Measurements from ENCODE around the gene ATF5.

ATF5 gene, protein sequence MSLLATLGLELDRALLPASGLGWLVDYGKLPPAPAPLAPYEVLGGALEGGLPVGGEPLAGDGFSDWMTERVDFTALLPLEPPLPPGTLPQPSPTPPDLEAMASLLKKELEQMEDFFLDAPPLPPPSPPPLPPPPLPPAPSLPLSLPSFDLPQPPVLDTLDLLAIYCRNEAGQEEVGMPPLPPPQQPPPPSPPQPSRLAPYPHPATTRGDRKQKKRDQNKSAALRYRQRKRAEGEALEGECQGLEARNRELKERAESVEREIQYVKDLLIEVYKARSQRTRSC

DNA sequence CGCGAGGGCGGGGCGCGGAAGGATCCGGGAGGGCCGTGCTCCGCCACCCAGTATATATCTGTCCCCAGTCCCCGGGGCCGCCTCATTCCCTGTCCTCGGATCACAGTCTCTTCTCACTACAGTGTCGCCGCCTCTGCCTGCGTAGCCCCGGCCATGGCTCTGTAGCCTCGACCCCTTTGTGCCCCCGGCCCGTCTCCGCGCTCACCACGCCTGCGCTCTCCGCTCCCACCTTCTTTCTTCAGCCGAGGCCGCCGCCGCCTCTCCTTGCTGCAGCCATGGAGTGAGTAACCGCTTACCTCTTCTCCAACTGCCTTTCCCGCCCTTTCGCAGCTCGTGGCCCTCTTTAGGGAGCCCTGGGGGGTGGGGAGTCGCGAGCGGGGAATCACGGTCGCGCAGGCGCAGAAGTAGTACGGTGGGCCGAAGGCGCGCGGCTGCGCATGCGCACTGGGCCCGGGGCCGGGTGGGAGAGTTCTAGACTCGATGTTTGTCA is at the start of gene ATF5, which contains the start of gene NUP62:
Gene ATF5, plus strand, starts transcription at position 85 of the 490 bp plus-strand sequence. CDS start 1,646 bp downstream, outside the sequence.
Gene NUP62, minus strand, starts transcription at position 384 of the 490 bp plus-strand sequence. CDS start 19,697 bp downstream, outside the sequence.
- peak; percentile 94 for DNase-seq (ENCODE audit: low spot score)

- DNase-seq (ENCODE audit: low spot score) = no peak
These were observed 49.6 kb upstream of the ATF5 start for GRCh38 chr19:49879243-49879963.

- DNase-seq (ENCODE audit: low spot score) = no peak
These were observed 48.7 kb upstream of the ATF5 start for GRCh38 chr19:49880162-49880869.

- DNase-seq (ENCODE audit: low spot score) = no peak
These were observed 47.8 kb upstream of the ATF5 start for GRCh38 chr19:49881186-49881585.

GRCh38 chr19:49881672-49882394 is 47.2 kb upstream of the ATF5 start:
- no peak for DNase-seq (ENCODE audit: low spot score)

- no peak for DNase-seq (ENCODE audit: low spot score)
These were observed 46.4 kb upstream of the ATF5 start for GRCh38 chr19:49882643-49883042.

DNA sequence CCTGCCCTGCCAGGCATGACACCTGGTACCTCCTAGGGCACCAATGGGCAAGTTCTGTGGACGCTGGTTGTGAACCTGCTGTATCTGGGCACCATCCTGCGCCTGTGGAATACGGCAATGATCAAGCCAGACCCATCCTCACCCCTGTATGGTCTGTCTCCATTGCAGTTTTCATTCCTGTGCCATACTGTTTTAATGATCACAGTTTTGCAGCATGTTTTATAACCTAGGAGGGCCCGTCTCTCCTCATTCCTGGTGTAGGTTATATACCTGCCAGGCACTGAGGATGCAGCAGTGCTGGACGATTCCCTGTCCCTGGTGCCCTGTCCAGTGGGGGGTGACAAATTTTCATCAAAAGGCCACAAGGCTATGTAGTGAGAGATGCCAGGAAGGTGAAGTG is 45.9 kb upstream of the ATF5 start:
- no peak for DNase-seq (ENCODE audit: low spot score)

DNA sequence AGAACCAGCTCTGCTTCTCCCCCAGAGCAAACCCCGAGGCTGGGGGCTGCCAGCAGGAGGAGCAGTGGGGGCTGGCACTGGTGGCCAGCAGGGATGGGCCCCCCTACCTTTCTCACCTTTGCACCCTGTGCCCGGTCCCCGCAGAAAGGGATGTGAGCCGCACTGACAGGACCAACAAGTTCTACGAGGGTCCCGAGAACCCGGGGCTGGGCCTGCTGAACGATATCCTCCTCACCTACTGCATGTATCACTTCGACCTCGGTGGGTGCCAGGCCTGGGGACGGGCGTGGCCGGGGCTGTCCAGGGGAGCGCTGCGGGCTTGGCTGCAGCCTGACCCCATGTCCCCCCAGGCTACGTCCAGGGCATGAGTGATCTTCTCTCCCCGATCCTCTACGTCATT is 44.9 kb upstream of the ATF5 start:
- DNase-seq (ENCODE audit: low spot score) = no peak

DNA sequence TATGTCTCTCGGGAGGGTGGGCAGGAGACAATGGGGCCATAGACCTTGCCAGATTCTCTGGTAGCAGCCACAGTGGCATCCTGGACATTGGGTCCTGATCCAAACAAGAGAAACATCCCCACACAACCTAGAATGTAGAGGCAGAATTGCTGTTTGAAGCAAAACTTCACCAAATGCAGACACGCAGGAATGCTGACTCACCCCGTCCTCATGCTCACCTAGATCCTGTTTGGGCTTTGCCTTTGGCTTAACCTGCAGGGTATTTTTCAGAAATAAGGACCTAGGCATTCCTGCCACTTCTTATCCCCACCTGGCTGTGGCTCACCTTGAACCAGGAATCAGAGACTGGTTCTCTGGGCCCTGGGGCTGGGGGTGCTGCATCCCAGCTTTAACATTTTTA is 44.2 kb upstream of the ATF5 start:
- no peak for DNase-seq (ENCODE audit: low spot score)

GRCh38 chr19:49887037-49887664 is 41.9 kb upstream of the ATF5 start:
- DNase-seq (ENCODE audit: low spot score) = no peak

- DNase-seq (ENCODE audit: low spot score) = no peak
These were observed 41.1 kb upstream of the ATF5 start for GRCh38 chr19:49887665-49888509.

GRCh38 chr19:49888510-49888824 is 40.5 kb upstream of the ATF5 start:
- no peak for DNase-seq (ENCODE audit: low spot score)

DNA sequence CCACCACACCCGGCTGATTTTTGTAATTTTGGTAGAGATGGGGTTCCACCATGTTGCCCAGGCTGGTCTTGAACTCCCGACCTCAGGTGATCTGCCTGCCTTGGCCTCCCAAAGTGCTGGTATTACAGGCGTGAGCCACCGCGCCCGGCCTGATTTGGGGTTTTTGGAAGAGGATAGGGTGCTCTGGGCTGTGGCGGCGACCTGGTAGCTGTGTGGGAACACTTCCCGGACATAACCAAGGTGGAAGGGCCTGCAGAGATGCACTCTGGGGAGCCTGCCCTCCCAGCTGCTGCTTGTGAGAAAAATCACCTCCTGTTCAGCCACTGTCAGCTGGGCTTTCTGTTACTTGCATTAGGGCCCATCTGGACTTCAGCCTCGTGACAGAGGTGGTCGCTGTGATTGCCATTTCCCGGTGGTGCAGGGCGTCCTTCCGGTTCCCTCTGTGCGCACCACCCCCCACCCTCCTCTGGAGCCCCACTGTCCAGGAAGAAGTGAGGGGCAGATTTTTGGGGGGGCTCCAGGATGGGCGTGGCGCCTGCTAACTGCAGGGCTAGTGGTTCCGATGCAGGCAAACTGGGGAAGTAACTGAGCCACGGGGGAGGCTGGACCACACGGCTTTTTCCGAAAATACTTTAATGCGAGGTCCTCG is 39.8 kb upstream of the ATF5 start:
- DNase-seq (ENCODE audit: low spot score) = no peak

DNA sequence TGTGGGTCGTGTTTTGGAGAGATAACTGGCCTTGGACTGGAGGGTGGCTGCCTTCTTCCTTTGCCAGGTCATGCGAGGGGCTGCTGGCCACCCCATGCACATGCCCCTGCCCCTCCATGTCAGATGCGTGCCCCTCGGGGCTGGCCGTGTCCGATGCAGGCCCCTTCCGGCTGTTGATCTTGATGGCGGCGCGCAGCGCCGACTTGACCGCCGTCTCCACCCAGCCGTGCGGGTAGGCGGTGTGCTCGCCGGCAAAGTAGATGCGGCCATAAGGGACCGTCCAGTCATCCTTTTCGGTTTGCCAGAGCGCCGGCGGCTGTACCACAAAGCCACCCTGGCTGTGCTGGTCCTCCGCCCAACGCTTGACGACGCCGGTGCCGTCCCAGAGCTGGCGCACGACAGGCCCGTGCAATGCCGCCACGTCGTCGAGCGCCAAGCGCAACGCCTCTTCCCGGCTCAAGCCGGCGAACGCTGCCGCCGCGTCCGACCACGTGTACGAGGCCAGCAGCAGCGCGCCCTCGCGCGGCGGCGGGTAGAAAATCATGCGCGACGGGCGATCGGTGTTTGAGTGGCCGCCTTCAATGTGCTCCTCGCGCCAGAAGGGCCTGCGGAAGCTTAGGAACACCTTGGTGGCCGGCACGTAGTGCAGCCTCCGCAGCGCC is 39.2 kb upstream of the ATF5 start:
- peak; percentile 85 for DNase-seq (ENCODE audit: low spot score)

- peak; percentile 52 for DNase-seq (ENCODE audit: low spot score)
These were observed 38.4 kb upstream of the ATF5 start for GRCh38 chr19:49890349-49891311.

- no peak for DNase-seq (ENCODE audit: low spot score)
These were observed 37.6 kb upstream of the ATF5 start for GRCh38 chr19:49891393-49891792.

GRCh38 chr19:49892716-49893115 is 36.3 kb upstream of the ATF5 start:
- no peak for DNase-seq (ENCODE audit: low spot score)

DNA sequence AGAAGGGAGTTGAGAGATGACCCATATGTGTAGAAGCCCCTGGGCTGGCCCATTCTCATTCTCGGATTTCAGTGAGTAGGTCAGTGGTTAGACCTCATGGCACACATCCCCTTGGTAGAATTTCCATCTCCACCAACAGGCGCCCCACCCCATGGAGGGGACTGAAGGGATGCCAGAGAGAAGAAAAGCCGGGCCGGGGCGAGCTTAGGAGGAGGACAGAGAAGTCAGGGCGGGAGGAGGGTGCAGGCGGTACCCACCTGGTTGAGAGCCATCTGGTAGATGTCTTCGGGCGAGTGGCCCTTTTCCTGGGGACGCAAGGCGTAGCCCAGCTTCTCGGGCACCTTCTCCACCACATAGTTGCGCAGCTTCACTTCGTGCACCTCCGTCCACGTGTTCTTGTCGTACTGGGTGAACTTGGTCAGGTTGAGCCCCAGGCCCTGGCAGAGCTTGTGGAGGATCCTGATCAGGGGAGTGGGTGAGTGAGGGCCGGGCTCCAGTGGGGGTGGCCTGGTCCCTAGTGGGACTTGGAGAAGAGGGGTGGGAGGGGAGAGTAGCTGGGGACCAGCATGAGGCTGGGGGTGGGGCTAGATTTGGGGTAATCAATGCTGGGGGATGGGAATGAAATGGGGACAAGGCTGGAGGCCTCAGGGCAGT is 34.9 kb upstream of the ATF5 start:
- no peak for DNase-seq (ENCODE audit: low spot score)
